ENCODE measurements around the gene INCA1.
A peak's percentile ranks its signal among the peaks of the same experiment; 100 is the strongest.
"Not testable (repeated sequence)": the region's sequence is repeated elsewhere in the genome, so short reads cannot be mapped to it uniquely, and the experiment has no call there.

Gene INCA1

GRCh38 chr17:4997302-4998026 is at the start of gene INCA1, which contains the start of gene KIF1C:
Gene INCA1, minus strand, starts transcription at chr17:4997522. Its CDS starts 3,085 bp downstream, at chr17:4994437.
Gene KIF1C, plus strand, starts transcription at chr17:4997950. Its CDS starts 2,297 bp downstream, at chr17:5000247.
- peak; percentile 89 for DNase-seq

GRCh38 chr17:5045496-5045895 is 48.2 kb upstream of the INCA1 start:
- DNase-seq = no peak

- no peak for DNase-seq
Observed at GRCh38 chr17:5044630-5045029, 47.3 kb upstream of the INCA1 start.

- no peak for DNase-seq
Observed at GRCh38 chr17:5043524-5043923, 46.2 kb upstream of the INCA1 start.

- no peak for DNase-seq
Observed at GRCh38 chr17:5042157-5043022, 45.1 kb upstream of the INCA1 start.

- DNase-seq = no peak
Observed at GRCh38 chr17:5035315-5035714, 38.0 kb upstream of the INCA1 start, which contains the start of gene SLC52A1. Gene SLC52A1, minus strand, starts transcription at chr17:5035426. Its CDS starts 820 bp downstream, at chr17:5034606.

- no peak for DNase-seq
Observed at GRCh38 chr17:5034651-5035050, 37.3 kb upstream of the INCA1 start.

GRCh38 chr17:5034063-5034462 is 36.7 kb upstream of the INCA1 start:
- no peak for DNase-seq

- no peak for DNase-seq
Observed at GRCh38 chr17:5033352-5034015, 36.2 kb upstream of the INCA1 start.

- no peak for DNase-seq
Observed at GRCh38 chr17:5032865-5033264, 35.5 kb upstream of the INCA1 start.

GRCh38 chr17:5031365-5032082 is 34.2 kb upstream of the INCA1 start:
- DNase-seq = peak; percentile 82

GRCh38 chr17:5030168-5030567 is 32.8 kb upstream of the INCA1 start:
- DNase-seq = not testable (repeated sequence)

GRCh38 chr17:5027916-5028315 is 30.6 kb upstream of the INCA1 start:
- no peak for DNase-seq

GRCh38 chr17:5027299-5027698 is 30.0 kb upstream of the INCA1 start:
- DNase-seq = no peak

- no peak for DNase-seq
Observed at GRCh38 chr17:5024604-5025003, 27.3 kb upstream of the INCA1 start.

- no peak for DNase-seq
Observed at GRCh38 chr17:5023588-5024147, 26.3 kb upstream of the INCA1 start.

GRCh38 chr17:5022171-5022711 is 24.9 kb upstream of the INCA1 start:
- DNase-seq = no peak

- DNase-seq = no peak
Observed at GRCh38 chr17:5020502-5021023, 23.2 kb upstream of the INCA1 start.

- peak; percentile 50 for DNase-seq
Observed at GRCh38 chr17:5019475-5019956, 22.2 kb upstream of the INCA1 start.

- DNase-seq = no peak
Observed at GRCh38 chr17:5014357-5014756, 17.0 kb upstream of the INCA1 start.

GRCh38 chr17:5011928-5012327 is 14.6 kb upstream of the INCA1 start:
- no peak for DNase-seq

All from CD4-positive, alpha-beta T cell treated with Interleukin-15 for 1 hour (primary cell).